Erythroblast (primary cell): Measurements from ENCODE around the gene GOLGA6L7.
"Not testable (repeated sequence)": the region's sequence is repeated elsewhere in the genome, so short reads cannot be mapped to it uniquely, and the experiment has no call there.

Experiments used
- GATA1 ChIP-seq: IDR thresholded peaks from 2 replicates; pipeline ENCODE4 v1.6.1; 2011; ENCODE audit warnings: low read depth, mild to moderate bottlenecking, control low read depth, low read length, moderate library complexity
- POLR2A ChIP-seq: IDR thresholded peaks from 2 replicates; pipeline ENCODE4 v1.6.1; 2011; ENCODE audit warnings: mild to moderate bottlenecking, low read length

DNA sequence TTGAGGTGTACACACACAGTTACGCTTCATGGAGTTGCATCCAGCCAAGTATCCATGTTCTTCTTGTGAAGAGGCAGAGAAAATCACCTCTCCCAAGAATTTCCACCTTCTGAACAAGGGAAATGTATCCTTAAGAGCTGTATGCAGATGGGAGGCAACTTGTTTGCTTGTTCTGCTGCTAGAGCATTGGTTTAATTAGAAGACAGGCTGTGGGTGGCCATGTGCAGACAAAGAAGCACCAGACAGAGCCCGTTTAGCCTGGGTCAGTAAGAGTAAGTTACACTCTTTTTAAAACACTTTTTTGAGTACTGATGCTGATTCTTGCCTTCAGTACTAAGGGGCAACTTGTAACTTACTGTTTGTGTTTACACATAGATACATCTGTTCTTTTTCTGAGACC, 50.2 kb downstream of the GOLGA6L7 start:
- TF ChIP-seq POLR2A, GATA1: not testable (repeated sequence)
